Vagina (tissue), 2 donors: ENCODE data around the gene TPGS1.

Source experiments
- POLR2A ChIP-seq, 2 donors: fragments of 450-650 bp; IDR thresholded peaks; one replicate each; pipeline ENCODE4 v1.6.1; 2017; ENCODE audit warnings: antibody characterized with exemption in 2 of 2, mild to moderate bottlenecking in 2 of 2, moderate library complexity in 2 of 2
- TF ChIP-seq, protein P1 (sequence below), 3 experiments: fragments of 450-650 bp in 2 of 3; fragments of 200-600 bp in 1 of 3; sonication (generic) in 1 of 3; IDR thresholded peaks; one replicate each; pipeline ENCODE4 v1.5.1; 2017 to 2019; ENCODE audit warnings: antibody characterized with exemption in 3 of 3, mild to moderate bottlenecking in 2 of 3, moderate library complexity in 2 of 3

DNA sequence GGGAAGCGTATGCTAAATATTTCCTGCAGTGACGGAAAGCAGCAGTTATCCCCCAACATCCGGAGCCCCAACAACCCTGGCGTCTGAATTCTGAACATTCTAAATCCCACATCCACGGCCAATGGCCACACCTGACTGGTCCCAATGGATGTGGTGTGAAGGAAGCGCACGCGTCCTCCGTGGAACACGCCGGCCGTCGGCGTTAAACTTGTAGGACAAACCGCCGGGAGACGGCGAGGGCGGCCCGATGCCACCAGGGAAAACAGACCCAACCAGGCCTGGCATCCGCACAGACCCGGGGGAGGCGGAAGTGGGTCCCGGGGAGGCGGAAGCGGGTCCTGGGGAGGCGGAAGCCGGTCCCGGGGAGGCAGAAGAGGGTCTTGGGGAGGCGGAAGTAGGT is 49.7 kb upstream of the TPGS1 start:
- TF ChIP-seq, protein P1, sequence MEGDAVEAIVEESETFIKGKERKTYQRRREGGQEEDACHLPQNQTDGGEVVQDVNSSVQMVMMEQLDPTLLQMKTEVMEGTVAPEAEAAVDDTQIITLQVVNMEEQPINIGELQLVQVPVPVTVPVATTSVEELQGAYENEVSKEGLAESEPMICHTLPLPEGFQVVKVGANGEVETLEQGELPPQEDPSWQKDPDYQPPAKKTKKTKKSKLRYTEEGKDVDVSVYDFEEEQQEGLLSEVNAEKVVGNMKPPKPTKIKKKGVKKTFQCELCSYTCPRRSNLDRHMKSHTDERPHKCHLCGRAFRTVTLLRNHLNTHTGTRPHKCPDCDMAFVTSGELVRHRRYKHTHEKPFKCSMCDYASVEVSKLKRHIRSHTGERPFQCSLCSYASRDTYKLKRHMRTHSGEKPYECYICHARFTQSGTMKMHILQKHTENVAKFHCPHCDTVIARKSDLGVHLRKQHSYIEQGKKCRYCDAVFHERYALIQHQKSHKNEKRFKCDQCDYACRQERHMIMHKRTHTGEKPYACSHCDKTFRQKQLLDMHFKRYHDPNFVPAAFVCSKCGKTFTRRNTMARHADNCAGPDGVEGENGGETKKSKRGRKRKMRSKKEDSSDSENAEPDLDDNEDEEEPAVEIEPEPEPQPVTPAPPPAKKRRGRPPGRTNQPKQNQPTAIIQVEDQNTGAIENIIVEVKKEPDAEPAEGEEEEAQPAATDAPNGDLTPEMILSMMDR (IDR thresholded peaks at IDR 0.05) = no peak
- no peak for TF ChIP-seq POLR2A (IDR thresholded peaks at IDR 0.05)
